Left forelimb (tissue), 1 donor: ENCODE measurements around the gene FDX1.
"Not testable (repeated sequence)": the region's sequence is repeated elsewhere in the genome, so short reads cannot be mapped to it uniquely, and the experiment has no call there.

ENCODE experiments used
- DNase-seq: peaks from one replicate; pipeline ENCODE4 v3.0.0-alpha.2; 2018; ENCODE audit warnings: low spot score

FDX1 gene, protein sequence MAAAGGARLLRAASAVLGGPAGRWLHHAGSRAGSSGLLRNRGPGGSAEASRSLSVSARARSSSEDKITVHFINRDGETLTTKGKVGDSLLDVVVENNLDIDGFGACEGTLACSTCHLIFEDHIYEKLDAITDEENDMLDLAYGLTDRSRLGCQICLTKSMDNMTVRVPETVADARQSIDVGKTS

DNA sequence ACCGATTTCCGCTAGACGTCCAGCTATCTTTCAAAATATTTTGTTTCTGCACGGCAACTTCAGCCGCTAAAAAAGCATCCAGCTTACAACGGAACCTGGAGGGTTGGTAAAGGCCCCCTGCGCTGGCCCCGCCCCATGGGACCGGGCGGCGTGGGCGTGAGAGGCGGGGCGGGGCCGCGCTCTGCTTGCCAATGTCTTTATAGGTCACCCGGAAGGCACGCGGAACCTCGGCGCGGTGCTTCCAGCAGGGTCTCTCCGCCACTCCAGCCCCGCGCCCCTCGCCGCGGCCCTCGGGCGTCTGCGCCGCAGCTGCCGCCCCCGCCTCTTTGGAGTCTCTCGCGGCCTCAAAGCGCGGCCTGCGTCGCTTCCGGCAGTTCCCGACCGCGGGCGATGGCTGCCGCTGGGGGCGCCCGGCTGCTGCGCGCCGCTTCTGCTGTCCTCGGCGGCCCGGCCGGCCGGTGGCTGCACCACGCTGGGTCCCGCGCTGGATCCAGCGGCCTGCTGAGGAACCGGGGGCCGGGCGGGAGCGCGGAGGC lies at the start of gene FDX1:
TSS of gene FDX1 (plus strand) at position 218 of the 536 bp plus-strand sequence. CDS start at position 391, 173 bp downstream.
- peak; percentile 92 for DNase-seq

DNA sequence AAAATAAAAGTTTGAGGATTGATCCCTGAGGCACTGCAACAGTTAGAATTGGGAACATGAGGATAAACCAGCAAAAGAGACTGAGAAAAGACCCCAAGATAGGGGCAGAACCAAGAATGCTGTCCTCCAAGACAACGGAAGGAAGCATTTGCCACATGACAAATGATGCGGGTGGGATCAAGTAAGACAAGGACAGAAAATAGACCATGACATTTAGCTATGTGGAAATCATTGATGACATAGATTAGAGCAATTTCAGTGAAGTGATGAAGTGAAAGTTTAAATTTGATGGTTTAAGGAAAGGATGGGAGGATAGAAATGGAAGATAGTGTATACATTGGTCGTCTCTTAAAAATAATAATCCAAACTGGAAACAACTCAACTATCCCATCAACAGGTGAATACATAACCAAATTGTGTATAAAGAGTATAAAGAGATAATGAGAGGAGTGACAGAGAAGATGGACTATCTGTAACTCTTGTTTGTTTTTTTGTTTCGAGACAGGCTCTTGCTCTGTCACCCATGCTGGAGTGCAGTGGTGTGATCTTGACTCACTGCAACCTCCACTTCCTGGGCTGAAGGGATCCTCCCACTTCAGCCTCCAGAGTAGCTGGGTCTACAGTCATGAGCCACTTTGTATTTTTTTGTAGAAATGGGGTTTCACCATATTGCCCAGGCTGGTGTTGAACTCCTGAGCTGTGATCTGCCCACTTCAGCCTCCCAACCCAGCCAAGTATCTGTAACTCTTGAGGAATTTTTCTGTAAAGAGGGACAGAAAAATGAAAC lies 48.7 kb upstream of the FDX1 start:
- DNase-seq, result no peak

DNA sequence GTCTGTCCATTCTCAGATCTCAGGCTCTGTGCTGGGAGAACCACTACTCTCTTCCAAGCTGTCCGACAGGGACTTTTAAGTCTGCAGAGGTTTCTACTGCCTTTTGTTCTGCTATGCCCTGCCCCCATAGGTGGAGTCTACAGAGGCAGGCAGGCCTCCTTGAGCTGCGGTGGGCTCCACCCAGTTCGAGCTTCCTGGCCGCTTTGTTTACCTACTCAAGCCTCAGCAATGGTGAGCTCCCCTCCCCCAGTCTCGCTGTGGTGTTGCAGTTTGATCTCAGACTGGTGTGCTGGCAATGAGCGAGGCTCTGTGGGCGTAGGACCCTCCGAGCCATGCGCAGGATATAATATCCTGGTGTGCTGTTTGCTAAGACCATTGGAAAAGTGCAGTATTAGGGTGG lies 41.5 kb upstream of the FDX1 start:
- DNase-seq, result not testable (repeated sequence)

DNA sequence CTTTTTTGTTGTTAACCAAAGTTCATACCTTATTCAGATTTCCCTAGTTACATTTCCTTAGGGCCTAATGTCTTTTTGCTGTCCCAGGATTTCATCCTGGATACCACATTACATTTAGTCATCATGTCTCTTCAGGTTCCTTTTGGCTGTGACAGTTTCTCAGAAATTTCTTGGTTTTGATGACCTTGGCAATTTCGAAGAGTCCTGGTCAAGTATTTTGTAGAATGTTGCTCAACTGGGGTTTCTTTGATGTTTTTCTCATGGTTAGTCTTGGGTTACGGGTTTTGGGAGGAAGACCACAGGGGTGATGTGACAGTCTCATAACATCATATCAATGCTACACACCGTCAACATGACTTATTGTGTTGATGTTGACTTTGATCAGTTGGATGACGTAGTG lies 39.8 kb upstream of the FDX1 start:
- no peak for DNase-seq

DNA sequence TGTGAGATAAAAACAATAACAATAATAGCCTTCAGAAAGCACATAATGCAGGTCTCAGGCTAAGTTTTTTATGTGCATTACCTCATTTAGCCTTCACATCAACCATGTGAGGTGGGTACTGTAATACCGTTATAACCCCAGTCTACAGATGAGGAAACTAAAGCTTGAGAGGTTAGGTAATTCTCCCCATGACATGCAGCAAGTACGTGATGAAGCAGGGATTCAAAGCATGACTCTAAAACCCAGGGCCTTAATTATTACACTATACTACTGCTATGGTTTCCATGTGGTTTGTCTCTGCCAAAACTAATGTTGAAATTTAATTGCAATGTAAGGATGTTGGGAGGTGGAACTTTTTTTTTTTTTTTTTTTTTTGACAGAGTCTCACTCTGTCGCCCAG lies 37.7 kb upstream of the FDX1 start:
- DNase-seq, result no peak

DNA sequence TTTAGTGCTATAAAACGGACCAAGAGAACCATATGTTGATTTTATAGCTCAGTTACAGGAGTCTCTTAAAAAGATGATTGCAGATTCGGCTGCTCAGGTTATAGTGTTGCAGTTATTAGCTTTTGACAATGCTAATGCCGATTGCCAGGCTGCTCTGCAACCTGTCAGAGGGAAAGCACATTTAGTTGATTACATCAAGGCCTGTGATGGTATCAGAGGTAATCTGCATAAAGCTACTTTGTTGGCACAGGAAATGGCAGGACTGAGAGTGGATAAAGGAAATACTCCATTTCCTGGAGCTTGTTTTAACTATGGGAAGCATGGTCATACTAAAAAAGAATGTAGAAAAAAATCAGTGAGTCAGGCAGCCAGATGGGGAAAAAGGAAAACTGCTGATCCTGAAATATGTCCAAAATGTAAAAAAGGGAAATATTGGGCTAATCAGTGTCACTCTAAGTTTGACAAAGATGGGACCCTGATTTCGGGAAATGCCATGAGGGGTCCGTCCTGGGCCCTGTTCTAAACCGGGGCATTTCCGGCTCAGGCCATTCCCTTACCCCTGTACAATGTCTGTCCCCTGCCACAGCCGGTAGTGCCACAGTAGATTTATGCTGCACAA lies 32.0 kb upstream of the FDX1 start:
- DNase-seq, result not testable (repeated sequence)

DNA sequence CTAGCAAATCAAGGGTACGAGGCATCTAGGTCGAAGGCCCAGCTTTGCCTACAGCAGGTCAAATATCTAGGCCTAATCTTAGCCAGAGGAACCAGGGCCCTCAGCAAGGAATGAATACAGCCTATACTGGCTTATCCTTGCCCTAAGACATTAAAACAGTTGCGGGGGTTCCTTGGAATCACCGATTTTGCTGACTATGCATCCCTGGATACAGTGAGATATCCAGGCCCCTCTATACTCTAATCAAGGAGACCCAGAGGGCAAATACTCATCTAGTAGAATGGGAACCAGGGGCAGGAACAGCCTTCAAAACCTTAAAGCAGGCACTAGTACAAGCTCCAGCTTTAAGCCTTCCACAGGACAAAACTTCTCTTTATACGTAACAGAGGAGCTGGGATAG lies 26.2 kb upstream of the FDX1 start:
- DNase-seq, result not testable (repeated sequence)

DNA sequence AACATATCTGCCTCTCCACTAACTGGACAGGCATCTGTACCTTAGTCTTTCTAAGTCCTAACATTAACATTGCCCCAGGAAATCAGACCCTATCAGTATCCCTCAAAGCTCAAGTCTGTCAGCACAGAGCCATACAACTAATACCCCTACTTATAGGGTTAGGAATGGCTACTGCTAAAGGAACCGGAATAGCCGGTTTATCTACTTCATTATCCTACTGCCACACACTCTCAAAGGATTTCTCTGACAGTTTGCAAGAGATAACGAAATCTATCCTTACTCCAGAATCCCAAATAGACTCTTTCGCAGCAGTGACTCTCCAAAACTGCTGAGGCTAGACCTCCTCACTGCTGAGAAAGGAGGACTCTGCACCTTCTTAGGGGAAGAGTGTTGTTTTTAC lies 24.1 kb upstream of the FDX1 start:
- not testable (repeated sequence) for DNase-seq

DNA sequence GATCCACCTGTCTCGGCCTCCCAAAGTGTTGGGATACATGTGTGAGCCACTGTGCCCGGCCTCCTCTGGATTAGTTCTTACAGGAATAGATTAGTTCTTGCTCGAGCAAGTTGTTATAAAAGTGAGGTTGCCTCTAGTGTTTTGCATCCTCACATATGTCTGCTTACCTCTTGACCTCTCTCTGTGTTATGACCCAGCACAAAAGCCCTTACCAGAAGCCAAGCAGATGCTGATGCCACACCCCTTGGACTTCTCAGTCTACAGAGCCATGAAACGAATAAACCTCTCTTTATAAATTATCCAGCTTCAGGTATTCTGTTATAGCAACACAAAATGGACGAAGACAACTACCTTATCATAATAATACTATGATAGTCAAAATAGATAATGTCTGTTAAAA lies 22.4 kb upstream of the FDX1 start:
- no peak for DNase-seq

DNA sequence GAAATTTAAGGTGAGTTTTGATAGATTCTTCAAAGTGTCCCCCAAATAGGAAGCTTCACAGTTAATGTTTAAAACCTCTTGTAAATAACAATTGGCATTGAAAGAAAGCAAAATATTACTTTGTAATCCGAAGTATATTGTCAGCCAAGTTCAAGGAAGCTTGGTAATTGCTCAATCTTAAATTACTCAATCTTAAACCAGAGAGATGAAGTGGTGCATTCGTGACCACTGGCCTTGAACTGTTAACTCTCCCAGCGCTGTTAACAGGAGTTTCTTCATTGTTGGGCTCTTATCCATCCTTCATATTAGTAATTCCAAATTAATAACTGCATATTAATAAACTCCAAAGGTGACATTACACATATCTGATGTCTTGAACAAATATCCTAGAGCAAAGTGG lies 20.6 kb upstream of the FDX1 start:
- DNase-seq, result no peak

DNA sequence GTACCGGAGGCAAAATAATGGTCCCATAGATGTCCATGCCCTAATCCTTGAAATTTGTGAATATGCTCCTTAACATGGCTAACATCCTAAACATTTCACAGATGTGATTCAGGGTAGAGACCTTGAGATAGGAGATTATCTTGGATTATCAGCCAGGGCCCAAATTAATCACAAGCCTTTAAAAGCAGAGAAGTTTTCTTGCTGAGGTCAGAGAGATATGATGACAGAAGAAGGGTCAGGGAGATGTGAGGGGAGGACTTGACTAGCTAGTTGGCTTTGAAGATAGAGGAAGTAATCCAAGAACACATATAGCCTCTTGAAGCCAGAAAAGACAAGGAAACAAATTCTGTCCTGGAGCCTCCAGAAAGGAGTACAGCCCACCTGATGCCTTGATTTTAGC lies 19.1 kb upstream of the FDX1 start:
- DNase-seq, result no peak

DNA sequence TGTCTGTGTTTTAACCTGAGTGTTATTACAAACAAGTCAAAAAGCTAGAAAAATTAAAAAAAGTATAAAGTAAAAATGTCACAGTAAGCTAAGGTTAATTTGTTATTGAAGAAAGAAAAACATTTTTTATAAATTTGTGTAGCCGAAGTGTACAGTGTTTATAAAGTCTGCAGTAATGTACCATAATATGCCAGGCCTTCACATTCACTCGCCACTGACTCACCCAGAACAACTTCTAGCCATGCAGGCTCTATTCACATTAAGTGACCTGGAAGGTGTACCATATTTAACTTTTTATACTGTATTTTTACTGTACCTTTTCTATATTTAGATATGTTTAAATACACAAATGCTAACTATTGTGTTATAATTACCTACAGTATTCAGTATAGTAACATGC lies 14.7 kb upstream of the FDX1 start:
- DNase-seq, result no peak

DNA sequence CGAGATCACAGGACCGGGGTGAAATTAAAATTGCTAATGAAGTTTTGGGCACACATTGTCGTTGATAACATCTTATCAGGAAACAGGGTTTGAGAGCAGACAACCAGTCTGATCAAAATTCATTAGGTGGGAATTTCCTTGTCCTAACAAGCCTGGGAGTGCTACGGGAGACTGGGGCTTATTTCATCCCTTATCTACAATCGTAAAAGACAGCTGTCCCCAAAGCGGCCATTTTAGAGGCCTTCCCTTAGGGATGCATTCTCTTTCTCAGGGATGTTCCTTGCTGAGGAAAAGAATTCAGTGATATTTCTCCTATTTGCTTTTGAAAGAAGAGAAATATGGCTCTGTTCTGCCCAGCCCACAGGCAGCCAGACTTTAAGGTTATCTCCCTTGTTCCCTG lies 8.1 kb upstream of the FDX1 start:
- DNase-seq, result not testable (repeated sequence)

DNA sequence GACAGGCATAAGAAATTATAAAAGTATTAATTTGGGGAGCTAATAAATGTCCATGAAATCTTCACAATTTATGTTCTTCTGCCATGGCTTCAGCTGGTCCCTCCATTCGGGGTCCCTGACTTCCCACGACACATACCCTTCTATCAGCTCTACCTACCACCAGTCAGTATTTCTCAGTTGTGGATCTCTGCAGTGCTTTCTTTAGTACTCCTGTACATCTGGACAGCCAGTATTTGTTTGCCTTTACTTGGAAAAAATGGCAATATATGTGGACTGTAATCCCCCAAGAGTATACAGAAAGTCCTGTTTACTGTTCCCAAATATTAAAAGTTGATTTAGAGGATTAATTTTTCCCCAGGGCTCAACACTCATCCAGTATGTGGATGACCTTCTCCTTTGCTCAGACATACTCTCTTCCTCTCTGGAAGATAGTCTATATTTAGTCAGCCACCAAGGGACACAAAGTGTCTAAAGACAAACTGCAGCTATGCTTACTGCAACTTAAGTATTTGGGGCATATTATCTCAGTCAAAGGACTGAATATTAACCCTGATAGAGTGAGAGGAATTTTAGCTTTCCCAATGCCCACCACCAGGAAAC lies 7.3 kb upstream of the FDX1 start:
- no peak for DNase-seq

DNA sequence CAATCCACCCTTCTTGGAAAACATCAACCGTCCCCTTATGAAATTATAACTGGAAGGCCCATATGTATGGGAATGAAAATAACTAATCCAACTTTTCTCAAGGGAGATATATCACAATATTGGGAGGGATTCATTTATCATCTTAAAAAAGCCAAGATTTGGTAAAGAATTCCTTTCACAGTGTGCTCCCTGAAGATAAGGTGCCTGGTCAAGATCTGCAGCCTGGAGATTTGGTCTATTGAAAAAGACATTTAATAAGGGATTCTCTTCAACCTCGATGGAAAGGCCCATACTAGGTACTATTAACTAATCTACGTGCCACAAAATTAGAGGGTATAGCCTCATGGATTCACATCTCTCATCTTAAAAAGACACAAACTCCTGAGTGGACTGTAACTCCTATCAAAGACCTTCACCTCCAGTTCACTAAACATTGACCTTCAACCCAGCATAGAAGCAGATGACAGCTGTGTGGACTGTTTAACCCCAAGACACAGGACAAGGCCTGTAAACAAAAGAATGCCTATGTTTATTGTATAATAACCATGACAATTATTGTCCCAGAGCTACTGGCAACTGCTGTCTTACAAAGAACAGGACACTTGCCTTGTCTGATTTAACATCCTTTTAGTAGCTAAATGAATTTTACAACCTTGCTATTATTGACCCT lies 4.8 kb upstream of the FDX1 start:
- no peak for DNase-seq

DNA sequence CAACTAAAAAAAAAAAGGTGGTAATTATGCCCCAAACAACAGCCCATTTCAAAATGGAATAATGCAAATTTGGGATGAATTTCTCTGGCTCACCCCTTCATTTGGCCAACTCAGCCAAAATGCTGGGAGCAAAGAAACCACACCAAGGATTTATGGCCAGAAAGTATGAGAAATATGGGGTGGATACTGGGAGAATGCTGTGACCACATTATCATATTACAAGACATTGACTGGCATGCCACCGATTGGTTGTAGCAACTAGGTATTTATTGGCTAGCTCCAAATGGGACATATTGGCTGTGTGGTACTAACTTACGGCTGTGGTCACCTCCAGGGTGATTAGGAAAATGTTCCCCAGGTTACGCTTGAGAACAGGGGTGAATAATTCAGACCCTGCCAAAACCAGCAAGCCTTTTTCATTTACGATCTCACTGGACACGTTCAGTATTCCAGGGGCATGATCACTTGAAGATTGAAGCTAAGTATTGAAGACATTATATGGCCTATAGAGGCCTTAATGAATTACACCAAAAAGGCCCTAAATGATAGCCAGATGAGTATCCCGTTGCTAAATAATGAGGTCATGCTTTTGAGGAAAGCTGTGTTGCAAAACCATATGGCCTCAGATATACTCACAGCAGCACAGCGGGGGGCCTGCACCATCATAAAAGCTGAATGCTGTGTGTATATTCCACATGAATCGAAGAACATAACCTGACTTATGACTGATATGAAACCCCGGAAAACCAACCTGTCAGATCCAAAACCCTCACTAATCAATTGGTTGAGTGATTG lies 3.8 kb upstream of the FDX1 start:
- DNase-seq, result no peak

DNA sequence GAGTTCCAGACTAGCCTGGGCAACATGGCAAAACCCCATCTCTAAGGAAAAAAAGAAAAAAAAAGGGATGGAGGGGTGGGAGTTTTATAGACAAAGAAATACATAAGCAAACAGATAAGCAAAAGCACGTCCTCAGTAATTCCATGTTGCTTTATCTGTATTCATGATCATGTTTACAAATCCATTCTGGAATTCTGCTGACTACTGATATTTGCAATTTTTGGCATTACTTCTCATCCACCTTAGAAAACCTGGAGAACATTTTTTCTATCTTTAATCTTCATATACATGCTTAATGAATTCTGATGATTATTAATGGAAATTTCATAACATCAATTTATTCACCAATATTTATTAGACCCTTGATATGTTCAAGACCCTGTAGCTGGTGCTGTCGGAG lies 1.7 kb upstream of the FDX1 start:
- no peak for DNase-seq

DNA sequence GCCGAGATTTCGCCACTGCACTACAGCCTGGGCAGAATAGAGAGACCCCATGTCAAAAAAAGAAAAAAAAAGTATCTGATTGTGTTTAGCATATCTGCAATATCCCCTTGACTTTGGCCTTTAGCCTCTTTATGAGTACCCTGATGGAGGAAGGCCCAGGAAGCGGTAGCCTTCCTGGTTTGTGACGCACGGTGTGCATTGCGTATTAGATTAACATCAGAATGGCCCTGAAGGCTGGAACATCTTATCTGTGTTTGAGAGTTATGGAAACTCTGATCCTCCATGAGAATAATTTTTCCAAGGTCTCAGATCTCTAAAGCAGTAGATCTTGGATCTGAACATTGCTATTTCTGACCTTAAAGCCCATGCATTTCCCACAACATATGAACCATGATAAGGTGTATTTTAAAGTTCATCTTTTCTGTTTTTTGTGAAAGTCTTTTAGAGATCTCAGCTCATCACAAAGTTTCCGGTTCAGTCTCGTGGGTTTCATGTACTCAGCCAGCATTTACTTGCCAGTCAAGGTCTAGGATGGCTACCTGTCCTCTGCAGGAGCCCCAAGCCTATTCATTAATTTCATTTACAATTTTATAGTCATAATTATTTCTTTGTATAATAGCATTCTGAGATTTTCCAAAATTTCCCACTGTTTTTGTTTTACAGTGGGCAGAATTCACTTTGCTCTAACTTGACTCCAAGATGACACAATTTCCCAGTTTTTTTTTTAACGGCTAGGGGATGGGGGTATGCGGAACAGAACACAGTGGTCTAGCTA lies 605 bp upstream of the FDX1 start:
- no peak for DNase-seq

DNA sequence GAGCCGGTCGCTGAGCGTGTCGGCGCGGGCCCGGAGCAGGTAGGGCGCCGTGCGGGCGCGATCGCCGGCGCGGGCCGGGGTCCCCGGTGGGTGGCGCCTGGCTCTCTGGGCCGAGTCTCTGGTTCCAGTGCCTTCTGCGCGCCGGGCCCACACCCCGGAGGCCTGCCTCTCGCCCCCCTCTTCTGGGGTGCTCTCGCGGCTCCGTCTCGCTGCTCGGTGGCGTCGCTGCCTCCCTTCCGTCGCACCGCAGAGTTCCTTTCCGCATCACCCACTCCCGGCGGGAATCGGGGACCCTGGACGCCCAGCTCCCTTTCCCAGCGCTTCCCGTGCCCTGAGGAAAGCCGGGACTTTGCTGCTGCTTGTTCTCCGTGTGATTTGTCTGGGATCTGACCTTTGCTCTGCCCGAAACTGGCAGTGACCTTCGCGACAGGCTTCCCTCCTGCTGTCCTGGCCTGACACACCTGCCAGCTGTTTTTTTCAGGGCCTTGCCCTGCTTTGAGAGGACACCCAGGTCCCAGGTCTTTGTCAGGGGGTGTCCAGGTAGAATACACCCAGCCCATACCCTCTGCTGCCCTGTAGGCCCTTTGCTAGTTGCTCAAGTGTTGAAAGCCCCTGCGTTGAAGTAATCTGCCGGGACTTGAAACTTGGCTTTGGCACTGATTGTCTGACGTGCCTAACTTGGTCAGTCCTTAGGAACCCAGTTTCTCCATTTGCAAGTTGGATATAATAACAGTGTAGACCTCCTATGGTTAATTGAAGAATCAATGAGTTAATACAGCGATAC lies 711 bp downstream of the FDX1 start:
- no peak for DNase-seq
